GM18868 (cell line): Measurements from ENCODE around the gene NNAT.
"Not testable (repeated sequence)": the region's sequence is repeated elsewhere in the genome, so short reads cannot be mapped to it uniquely, and the experiment has no call there.

Experiments used
- ATAC-seq: cut with Tn5 transposase; IDR thresholded peaks from one replicate; pipeline ENCODE4 v1.9.1; 2021; ENCODE audit warnings: mild to moderate bottlenecking, moderate library complexity; ENCODE audit not compliant: unreplicated experiment

The NNAT gene, protein sequence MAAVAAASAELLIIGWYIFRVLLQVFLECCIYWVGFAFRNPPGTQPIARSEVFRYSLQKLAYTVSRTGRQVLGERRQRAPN

DNA sequence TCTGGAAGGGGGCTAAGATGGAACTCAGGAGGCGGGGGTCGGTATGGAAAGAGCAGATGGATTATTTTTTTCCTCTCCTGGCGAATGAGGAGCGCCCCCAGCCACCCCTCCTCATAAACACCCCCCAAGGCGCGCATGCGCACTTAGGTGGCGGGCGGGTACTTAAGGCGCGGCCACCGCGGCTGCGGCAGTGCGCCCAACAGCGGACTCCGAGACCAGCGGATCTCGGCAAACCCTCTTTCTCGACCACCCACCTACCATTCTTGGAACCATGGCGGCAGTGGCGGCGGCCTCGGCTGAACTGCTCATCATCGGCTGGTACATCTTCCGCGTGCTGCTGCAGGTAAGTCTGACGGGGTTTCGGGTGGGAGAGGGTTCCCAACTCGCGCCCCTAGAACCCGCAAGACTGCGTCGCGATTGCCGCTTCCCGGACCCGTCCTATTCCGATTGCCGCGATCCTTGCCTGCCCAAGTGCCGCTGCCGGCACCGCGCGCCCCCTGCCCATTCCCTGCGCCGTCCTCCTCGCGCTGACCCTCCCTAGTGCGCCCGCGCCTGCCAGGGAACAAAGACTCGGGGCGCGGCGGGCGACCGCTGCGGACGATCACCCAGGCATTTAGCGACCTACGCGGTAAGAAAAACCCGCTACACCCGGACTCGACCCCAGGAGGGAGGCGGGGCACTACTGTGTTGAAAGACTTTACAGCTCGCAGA, at the start of gene NNAT:
NNAT (plus strand) TSS at position 190 of the 711 bp plus-strand sequence; CDS start at position 272, 82 bp downstream.
- no peak for ATAC-seq

DNA sequence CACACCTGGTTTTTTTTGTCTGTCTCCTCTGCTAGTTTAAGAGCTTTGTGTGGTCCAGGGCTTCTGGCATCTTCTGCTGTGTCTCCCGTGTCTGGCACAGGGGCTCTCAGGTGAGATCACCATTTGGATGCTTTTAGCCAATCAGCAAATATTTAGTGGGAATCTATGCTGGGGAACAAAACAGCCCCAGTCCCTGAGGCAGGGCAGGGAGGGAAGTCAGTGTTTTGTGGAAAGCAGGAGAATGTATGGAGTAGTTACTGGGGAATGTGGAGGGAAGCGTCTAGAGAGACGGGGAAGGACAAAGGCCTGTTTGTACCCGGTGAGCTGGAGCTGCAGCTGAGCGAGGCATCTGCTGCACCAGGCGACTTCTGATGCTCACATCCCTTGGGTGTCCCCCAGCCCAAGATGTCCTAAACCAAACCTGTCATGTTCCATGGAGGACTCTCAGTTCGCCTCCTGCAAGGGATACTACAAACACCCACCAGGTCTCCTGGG, 49.3 kb upstream of the NNAT start:
- no peak for ATAC-seq

DNA sequence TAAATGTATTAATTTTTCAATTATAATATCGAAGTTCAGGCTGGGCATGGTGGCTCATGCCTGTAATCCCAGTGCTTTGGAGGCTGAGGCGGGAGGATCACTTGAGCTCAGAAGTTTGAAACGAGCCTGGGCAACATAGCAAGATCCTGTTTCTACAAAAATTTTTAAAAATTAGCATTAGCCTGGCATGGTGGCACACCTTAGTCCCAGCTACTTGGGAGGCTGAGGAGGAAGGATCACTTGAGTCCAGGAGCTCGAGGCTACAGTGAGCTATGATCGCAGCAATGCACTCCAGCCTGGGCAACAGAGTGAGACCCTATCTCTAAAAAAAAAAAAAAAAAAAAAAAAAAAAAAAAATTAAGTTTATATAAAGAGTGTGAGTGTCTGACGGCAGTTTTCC, 48.6 kb upstream of the NNAT start:
- ATAC-seq = not testable (repeated sequence)

GRCh38 chr20:37473249-37474000, 47.6 kb upstream of the NNAT start:
- ATAC-seq = no peak

- ATAC-seq = no peak
Observed at GRCh38 chr20:37474386-37474785, 46.7 kb upstream of the NNAT start.

GRCh38 chr20:37475252-37475651, 45.8 kb upstream of the NNAT start:
- no peak for ATAC-seq

DNA sequence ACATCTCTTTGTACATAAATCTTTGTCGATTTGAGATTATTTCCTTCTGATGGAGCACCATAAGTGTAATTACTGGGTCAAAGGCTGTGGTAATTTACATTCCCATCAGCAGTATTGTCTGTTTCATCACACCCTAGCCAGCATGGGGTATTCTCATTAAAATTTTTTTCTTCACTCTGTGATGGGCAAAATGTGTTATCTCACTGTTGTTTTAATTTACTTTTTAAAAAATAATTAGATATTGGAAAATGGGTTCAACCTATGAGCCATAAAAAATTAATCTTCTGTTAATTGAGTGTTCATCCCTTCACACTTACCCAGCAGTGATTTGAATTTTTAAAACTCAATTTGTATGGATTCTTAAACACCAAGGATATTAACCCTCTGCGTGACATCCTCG, 44.0 kb upstream of the NNAT start:
- no peak for ATAC-seq

DNA sequence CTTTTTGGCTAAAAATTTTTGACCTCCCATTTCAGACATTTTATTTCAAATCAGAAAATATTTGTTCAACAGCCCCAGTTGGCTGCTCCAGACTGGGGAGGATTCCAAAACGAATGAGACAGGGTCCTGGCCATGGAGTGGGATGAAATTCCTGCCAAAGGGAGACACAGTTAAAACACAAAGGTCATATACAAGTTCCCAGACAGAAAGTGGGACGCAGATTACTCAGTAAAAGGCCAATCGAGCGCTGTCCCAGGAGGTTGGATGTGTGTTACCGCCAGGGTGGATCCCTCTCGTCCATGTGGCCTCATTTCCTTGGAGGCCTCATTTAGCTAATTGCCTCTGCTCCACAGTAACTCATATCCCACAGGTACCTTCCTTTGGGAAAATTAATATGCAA, 41.8 kb upstream of the NNAT start:
- no peak for ATAC-seq

GRCh38 chr20:37479925-37480691, 40.9 kb upstream of the NNAT start:
- no peak for ATAC-seq

DNA sequence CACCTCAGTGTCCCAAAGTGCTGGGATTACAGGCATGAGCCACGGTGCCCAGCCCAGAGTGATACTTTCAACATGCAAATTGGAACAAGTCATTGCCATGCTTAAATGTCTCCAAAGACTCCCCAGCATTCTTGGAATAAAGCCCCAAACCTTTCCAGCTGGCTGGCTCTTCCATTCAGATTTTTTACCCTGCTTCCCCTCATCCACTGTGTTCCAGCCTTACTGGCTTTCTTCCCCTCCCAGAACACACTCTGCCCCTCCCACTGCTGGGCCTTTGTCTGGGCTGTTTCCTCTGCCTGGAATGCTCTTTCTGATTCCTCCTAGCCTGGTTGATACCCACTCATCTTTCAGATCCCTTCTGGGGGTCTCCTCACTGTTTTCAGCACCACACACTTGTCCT, 40.1 kb upstream of the NNAT start:
- no peak for ATAC-seq

GRCh38 chr20:37481610-37482009, 39.4 kb upstream of the NNAT start:
- ATAC-seq = no peak

DNA sequence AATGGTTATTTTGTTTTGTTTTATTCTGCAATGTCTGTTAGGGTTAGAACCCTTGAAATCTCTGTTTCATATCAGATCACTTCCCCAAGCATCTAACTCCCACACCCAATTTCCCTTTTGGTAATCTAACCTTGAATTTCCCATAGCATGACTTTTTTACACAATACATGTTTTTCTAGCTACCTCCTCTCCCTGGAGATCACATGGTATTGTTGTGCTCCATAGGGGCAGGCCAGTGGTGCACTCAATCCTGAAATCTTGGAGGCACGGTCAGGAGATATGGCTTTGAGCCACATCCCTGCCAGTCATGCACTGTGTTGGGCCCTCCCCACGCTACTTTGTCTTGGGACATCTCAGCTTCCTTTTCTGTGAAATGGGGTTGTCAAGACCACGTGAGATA, 36.7 kb upstream of the NNAT start:
- ATAC-seq = no peak

DNA sequence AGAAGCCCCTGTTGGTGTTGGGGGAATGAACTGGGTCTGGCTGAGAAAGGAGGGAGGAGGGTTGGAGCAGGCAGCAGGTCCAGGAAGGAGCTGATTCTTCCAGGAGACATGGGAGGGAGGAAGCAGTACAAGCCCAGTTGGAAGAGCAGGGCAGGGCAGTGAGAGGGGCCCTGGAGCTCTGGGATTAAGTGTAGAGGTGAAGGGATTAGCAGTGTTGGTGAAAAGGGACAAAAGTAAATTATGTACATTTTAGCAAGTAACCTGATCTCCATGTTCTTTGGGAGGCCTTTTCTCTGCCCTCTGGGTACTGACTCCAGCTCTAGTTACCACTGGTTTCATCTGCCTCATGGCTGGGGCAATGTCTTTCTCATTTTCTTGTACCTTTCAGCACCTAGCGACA, 34.8 kb upstream of the NNAT start:
- not testable (repeated sequence) for ATAC-seq

DNA sequence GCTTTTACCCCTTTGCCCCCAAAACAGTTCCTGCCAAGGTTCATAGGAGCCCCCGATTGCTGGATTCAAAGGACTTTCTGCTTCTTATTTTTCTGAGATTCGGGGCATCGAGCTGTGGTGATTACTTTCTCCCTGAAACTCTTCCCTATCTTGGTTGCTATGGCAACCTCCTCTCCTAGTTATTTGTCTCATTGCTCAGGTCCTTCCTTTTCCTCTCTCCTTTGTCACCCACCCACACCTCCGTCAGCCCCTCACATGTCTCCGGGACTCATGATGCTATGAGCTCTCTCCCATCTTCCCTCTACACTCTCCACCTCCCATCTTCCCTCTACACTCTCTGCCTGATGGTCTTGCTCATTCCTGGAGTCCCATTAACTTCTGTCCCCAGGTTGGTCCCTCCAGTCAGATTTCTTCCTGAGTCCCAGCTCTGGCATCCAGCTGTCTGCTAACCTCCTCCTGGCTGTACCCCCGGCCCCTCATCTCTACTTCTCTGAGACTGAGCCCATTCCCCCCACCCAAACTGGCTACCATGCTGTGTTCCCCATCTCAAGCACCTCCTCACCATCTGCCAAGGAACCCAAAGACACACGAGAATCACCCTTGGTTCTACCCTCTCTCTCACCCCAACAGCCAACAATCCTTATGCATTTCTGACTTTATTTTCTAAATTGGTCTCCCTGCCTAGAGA, 30.2 kb upstream of the NNAT start:
- ATAC-seq = no peak

- ATAC-seq = no peak
Observed at GRCh38 chr20:37492096-37492625, 28.9 kb upstream of the NNAT start.

- ATAC-seq = no peak
Observed at GRCh38 chr20:37492945-37493344, 28.1 kb upstream of the NNAT start.

- no peak for ATAC-seq
Observed at GRCh38 chr20:37494301-37494700, 26.7 kb upstream of the NNAT start.

DNA sequence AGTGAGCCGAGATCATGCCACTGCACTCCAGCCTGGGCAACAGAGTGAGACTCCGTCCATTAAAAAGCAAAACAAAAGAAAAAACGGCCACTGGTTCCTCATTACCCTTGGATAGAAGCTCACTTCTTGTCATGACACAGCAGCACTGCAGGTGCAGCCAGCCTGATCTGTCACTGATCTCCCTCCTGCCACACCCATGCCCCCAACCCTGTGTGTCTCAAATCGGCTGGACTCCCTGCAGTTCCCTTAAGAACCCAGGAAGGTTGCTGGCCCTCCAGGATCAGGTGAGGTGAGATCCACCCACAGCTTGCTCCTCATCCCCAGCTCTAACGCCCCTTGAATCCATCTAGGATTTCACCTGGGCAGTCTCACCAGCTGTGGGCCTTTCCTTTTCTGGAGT, 26.3 kb upstream of the NNAT start:
- ATAC-seq = no peak

- ATAC-seq = no peak
Observed at GRCh38 chr20:37498066-37498665, 22.9 kb upstream of the NNAT start.

DNA sequence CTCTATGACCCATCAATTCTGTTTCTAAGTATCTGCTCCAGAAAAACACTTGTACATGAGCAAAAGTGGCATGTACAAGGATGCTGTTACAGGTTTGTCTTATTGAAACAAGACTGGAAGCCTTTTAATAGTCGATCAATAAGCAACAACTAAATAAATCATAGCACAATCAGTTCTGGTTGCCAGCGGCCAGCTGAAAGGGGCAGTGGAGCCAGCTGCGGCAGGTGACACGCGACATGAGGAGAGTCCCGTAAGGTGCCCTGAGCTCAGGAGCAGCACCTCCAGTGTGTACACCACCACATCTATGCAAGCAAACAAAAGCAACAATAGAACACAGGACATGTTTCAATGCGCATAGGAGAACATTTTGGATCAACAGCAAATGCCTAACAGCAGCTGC, 20.7 kb upstream of the NNAT start:
- no peak for ATAC-seq
